ENCODE data around the gene AXIN2. TPM values are rescaled to one million over a fixed set of nuclear protein-coding genes. Genes with fewer than 3 reads are reported as not detected.
"Not testable (repeated sequence)": the region's sequence is repeated elsewhere in the genome, so short reads cannot be mapped to it uniquely, and the experiment has no call there.

Gene AXIN2
- total RNA-seq, 2 donors from 2014 or later: 21.2 to 23.5 TPM

DNA sequence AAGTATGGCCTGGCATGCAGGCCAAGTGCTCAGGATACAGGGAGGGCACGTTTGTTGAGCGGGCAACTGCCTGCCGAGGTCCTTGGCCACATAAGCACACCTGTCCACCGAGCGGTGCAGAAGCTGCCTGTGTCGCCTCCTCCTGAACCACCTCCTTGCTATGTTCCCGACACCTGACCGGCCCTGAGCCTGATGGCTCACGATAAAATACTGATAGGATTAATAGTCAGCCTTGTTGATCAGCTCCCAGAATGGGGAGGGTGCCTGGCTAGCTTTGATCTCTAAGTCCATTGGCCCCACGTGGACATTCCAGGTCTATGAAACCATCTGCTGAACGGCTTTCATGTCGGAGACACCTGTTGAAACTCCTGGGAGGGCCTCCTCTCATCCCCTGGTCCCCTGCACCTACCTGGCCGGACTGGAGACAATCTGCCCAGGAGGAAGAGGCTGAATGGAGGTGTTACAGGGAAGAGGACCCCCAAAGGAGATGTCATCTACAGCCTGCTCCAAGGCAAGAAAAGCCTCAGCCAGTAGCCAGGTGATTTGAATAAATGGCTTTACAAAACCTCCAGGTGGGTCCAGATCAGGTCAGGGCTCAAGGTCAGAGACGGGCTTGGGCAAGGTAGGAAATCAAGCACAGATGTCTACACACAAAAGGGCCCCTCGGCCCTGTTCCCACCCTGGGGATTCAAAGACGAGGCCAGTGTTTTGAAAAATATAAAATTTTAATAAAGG lies 33.4 kb downstream of the AXIN2 start:
- DNase-seq (ENCODE audit: low spot score): peak; percentile 73
- intact Hi-C loops (cut with DNase I): no loop called here

DNA sequence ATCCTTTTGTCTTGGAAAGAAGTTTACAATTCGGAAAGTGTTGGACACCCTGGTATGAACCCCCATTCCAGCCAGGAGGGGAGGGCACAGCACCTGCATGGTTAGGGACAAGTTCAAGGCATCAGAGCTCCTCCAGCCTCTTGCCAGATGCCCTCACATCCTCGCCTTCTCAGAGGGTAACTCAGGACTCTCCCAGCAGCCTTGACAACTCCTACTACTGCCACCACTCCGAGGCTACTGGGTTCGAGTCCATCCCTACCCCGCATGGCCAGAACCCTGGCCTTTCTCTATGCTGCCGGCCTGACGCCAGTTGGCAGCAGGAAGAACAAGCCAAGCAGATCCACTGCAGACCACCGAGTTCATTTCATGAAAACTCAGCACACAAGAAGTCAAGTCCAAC lies 34.1 kb downstream of the AXIN2 start:
- intact Hi-C loops (cut with DNase I): no loop called here
- peak; percentile 49 for DNase-seq (ENCODE audit: low spot score)

DNA sequence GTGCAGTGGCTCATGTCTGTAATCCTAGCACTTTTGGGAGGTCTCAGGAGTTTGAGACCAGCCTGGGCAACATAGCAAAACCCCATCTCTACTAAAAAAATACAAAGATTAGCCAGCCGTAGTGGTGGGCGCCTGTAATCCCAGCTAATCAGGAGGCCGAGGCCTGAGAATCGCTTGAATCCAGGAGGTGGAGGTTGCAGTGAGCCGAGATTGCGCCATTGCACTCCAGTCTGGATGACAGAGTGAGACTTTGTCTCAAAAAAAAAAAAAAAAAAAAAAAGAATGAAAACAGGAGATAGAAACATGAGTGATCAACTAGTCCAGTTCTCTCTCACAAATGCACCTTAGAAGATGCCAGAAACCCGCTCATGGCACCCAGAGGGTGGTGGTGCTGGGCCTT lies 34.6 kb downstream of the AXIN2 start:
- intact Hi-C loops (cut with DNase I): loop anchor here in 1 of 2 donors (1.0 kb wide), 1 partner anchor 29 kb away; no protein-coding TSS in a partner anchor
- not testable (repeated sequence) for DNase-seq (ENCODE audit: low spot score)

DNA sequence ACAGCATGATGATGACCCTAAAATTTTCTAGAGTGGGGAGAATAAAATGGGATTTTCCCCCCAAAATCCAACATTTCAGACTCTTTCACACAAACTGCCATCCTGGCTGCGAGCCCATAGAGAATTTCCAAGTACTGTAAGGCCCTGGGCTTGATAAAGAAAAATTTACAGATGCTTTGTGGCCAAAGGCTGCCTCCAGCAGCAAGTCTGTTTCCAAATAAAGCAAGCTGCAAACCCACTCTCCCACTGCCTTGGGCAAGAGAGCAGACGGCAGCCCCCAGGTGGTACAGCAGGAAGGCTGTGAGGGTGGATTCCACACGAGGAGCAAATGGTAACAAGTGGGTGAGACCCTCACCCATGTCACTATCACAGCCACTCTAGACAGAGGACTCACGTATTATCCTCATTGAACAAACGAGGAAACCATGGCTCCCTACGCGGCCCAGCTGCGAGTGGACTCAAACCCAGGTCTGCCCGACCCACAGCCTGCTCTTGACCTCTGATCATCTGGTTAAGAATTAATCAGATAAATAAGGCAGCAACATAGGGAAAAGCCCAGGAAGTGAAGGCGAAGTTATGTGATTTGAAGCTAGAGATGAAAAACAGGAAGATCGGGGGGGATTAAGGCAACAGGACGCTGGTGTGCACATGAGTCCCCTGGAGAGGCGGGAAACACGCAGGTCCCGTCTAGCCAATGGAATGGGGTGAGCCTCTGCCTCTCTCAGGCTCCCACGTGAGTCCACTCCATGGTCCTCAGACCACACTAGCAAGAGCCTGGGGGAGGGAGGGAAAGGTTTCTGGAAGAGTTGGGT lies 37.4 kb downstream of the AXIN2 start:
- intact Hi-C loops (cut with DNase I): no loop called here
- DNase-seq (ENCODE audit: low spot score): peak; percentile 24

DNA sequence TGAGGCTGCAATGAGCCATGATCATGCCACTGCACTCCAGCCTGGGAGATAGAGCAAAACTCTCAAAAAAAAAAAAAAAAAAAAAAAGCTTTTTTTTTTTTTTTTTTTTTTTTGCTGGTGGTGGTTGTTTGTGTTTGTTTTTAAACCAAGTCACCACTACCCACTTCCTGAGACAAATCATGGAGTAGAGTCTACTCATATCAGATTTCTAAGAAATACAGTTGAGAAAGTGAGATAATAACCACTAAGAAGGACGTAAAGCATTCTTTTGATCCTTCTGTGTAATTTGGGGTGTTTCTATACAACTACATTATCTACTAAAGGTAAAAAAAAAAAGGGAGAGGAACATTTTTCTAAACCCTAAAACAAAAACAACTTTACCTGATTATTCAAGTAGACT lies 38.0 kb downstream of the AXIN2 start:
- intact Hi-C loops (cut with DNase I): no loop called here
- no peak for DNase-seq (ENCODE audit: low spot score)

DNA sequence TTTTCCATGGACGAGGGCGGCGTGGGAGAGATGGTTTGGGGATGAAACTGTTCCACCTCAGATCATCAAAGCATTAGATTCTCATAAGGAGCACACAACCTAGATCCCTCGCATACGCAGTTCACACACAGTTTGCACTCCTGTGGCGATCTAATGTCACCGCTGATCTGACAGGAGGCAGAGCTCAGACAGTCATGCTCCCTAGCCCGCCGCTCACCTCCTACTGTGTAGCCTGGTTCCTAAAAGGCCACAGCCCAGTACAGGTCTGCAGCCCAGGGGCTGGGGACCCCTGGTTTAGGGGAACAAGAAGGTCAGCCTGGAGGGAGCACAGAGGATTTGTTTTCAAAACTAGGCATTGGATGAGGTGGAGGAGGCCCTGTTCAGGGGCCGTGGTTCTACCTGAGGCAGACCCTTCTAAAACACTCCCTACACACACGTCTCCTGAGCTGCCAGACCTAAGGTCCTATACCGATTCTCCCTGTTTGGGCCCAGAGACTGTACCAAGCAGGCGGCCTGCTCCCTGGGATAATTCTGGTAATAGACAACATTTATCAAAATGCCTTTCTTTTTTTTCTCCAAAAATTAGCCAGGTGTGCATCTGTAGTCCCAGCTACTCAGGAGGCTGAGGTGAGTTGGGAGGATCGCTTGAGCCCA lies 38.6 kb downstream of the AXIN2 start:
- DNase-seq (ENCODE audit: low spot score): peak; percentile 65
- intact Hi-C loops (cut with DNase I): no loop called here

DNA sequence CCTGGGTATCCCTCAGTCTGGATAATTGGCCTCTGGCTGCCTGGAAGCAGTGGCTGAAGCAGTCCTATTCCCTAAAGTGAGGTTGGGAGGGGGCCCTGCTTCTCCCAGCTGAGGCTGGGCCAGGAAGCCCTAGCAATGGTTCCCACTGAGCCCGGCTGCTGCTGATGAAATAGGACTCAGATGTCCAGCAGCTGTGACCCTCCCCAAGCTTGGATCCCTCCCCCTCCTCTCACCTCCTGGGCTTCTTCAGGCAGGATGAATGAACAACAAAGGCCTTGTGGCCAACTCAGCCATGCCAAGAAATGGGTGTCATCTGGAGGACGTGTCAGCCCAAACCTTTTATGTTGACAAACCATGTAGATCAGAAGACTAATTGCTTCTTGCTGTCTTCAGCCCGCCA lies 42.0 kb downstream of the AXIN2 start:
- intact Hi-C loops (cut with DNase I): no loop called here
- DNase-seq (ENCODE audit: low spot score): peak; percentile 48

DNA sequence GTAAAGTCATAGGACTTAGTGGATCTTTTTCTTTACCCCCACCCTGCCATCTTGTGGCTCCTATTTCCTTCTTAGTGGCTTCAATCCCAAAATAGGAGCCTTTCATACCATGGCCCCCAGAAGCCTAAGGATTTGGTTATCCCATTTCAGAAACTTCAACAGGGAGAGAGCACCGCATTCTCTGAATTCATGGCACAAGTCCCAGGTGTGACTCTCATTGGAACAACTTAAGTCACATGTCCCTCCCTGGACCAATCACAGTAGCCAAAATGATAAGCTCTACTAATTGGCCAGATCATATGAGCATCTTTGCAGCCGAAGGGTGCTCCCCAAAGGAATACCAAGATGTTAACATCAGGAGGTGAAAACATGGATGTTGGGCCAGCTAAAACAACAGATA lies 43.2 kb downstream of the AXIN2 start:
- intact Hi-C loops (cut with DNase I): no loop called here
- no peak for DNase-seq (ENCODE audit: low spot score)

DNA sequence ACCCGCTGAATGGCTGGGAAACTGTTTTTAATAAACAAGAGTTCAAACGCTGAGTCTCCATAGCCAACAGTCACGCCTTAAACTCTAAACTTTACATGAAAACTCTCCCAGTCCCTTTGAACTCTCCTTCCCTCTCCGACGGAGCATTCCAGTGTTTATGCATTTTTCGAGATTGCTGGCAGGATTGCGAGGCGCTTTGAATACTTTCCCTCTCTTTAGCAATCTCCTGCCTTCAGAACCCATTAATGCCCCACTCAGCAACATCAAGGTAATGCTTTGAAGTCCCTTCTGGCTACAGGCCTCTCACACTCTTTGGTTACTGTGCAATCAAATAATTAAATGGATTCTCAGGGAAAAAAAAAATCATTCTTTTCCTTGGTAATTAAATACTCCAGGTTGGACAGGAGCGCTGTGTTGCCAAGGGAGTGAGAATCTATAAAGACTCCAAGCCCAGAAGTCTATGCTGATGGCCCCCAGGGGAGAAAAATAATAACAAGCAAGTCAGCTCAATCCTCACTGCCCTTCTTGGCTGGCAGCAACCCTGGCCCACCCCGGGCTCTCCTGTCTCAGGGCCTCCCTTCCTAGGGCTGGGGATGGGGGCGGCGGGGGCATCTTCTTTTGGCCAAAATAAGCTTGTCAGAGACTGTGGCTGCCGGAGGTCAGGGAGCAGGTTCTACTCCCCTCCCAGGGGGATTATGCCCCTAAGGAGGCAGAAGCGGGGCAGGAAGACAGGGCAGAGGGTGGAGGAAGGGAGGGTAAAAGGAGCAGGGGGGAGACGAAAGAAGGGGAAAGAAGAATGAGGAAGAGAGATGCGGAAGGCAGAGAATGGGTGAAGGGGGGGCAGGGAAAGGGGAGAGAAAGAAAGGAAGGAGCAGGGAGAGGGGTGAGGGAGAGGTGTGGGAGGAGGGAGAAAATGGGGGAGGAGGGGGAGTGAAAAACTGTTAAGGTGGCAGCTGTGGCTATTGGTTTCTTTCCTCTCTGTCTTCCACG lies 45.2 kb downstream of the AXIN2 start:
- intact Hi-C loops (cut with DNase I): no loop called here
- peak; percentile 78 for DNase-seq (ENCODE audit: low spot score)

DNA sequence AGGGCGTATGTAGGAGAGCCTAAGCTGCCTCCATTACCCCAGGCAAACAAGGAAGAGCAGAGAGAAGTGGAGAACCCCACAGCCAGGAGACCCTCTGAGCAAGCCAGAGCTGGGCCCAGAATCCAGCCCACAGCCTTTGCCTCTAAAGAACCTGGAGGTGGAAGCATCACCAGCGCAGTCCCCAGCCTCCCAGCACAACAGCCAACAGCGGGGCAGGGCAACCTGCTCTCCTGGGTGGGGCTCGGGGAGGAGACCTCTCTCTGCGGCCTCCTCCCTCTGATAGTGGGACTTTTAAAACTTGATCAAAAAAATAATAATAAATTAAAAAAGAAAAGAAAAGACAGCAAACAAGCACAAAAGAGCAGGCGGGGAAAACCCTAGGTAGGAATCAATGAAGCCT lies 45.9 kb downstream of the AXIN2 start:
- intact Hi-C loops (cut with DNase I): no loop called here
- DNase-seq (ENCODE audit: low spot score): peak; percentile 34

DNA sequence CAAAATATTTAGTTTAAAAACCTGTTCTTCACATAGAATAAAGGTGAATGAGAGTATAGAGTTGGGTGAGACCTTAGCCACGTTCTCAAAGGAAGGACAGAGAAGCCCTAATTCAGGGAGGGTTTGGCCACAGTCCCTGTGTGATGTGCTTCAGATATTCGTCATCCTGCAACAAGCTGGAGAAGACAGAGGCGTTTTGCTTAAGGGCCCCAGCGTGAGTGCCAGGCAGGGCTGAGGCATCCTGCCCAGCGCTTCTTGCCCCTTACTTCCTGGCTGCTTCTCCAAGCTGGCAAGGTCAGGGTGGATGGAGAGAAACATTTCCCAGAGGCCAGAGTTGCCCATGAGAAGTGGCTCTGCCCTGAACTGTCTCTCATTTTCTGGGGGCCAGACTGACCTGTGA lies 46.9 kb downstream of the AXIN2 start:
- DNase-seq (ENCODE audit: low spot score): peak; percentile 84
- intact Hi-C loops (cut with DNase I): no loop called here

DNA sequence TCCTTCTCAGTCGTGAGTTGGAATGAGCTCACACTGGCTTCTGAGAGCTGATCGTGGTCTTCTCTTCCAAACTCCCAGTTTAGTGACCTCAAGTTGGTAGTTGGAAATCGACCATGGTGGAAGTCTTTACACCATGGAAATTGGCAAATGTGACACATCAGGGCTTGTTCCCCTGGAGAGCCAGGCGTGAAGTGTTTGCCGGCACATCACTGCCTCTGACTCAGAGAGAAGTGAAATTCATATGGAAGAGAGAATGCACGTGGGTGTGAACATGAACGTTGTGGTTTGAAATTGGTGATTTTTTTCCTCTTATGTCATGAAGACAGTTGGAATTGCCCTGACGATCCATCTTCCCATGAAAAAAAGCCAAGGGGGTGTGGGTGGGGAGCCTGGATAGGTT lies 47.4 kb downstream of the AXIN2 start:
- intact Hi-C loops (cut with DNase I): no loop called here
- peak; percentile 80 for DNase-seq (ENCODE audit: low spot score)

DNA sequence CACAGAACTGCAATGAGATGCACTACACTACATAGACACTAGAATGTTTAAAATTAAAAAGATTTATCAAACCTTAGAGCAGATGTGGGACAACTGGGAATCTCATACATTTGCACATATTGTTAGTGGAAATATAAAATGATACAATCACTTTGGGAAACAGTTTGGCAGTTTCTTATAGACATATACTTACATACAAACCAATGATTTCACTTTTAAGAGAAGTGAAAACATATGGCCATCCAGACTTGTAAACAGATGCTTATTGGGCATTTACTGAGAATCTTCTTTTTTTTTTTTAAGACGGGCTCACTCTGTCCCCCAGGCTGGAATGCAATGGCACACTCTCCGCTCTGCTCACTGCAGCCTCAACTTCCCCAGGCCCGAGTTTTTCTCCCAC lies 50.1 kb downstream of the AXIN2 start:
- intact Hi-C loops (cut with DNase I): no loop called here
- no peak for DNase-seq (ENCODE audit: low spot score)

DNA sequence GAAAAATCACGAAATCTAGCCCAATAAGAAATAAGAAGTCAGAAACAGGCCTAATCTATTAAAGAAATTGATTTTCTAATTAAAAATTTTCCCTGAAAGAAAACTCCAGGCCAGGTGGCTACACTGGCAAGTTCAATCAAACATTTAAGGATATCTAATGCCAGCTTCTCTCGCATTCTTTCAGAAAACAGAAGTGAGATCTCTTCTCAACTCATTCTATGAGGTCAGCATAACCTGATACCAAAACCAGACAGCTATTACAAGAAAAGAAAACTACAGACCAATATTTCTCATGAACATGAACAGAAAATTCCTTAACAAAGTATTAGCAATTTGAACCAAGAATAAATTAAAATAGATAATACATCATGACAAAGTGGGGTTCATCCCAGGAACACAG lies 52.4 kb downstream of the AXIN2 start:
- intact Hi-C loops (cut with DNase I): no loop called here
- DNase-seq (ENCODE audit: low spot score): no peak

DNA sequence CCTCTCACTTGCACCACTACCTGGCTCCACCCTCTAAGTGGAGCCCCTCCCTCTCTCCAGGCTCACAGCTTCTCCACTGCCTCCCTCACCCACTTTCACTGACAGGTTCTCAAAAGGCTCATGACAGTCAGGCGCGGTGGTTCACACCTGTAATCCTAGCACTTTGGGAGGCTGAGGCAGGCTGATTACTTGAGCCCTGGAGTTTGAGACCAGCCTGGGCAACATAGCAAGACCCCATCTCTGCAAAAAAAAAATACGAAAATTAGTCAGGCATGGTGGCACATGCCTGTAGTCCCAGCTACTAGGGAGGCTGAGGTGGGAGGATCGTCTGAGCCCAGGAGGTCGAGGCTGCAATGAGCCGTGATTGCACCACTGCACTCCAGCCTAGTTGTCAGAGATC lies 56.8 kb downstream of the AXIN2 start:
- DNase-seq (ENCODE audit: low spot score); intact Hi-C loops (cut with DNase I): not testable (repeated sequence)

DNA sequence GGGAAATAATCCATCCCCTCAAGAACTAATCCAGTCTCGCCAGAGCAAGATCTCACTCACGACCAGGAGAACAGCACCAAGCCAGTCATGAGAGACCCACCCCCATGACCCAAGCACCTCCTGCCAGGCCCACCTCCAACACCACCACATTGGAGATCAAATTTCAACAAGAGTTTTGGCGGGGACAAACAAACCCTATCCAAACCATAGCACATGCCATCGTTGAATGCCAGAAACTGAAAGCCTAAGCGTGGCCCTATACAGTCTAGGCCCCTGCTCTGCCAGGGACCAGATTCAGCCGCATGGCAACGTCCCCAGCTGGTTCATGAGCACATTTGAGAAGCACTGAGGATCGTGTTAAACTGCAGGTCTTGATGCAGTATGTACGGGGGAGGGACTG lies 57.3 kb downstream of the AXIN2 start:
- intact Hi-C loops (cut with DNase I): no loop called here
- DNase-seq (ENCODE audit: low spot score): no peak

DNA sequence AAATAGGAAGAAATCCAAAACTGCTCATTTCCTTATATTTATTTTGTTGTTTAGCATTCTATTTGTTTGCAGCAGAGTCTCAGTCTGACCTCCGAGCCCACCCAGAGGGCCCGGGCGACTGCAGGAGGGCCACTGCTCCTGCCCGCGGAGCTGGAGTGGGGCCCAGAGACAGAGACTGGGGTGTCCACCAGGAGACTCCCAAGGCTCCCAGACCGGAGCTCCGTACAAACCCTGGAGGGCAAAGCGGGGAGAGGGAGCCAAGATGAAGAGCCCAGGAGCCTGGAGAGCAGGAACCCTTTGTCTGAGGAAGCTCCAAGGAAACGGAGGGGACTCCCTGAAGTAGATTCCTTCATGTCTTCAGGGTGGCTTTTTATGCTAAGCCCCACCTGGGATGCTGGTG lies 57.9 kb downstream of the AXIN2 start:
- no peak for DNase-seq (ENCODE audit: low spot score)
- intact Hi-C loops (cut with DNase I): no loop called here

DNA sequence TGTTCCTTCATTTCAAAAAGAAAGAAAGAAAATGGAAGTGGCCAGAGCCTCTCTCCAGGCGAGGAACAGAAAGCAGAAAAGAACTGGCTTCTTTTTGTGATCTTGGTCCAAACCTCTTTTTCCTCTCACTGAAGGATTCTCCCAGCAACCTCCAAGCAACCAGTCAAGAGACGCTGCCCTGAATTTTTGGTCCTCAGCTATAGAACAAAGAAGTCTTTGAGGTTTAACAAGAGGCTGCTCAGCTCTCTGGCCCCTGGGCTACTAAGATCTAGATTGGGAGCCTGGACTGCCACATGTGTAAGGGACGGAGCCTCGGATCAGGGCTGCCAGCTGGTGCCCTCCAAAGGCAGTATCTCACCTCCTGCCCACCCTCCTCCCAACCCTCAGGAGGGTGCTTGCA lies 62.6 kb downstream of the AXIN2 start:
- intact Hi-C loops (cut with DNase I): loop anchor here in 1 of 2 donors (1.0 kb wide), 1 partner anchor 27 kb away; no protein-coding TSS in a partner anchor
- no peak for DNase-seq (ENCODE audit: low spot score)

DNA sequence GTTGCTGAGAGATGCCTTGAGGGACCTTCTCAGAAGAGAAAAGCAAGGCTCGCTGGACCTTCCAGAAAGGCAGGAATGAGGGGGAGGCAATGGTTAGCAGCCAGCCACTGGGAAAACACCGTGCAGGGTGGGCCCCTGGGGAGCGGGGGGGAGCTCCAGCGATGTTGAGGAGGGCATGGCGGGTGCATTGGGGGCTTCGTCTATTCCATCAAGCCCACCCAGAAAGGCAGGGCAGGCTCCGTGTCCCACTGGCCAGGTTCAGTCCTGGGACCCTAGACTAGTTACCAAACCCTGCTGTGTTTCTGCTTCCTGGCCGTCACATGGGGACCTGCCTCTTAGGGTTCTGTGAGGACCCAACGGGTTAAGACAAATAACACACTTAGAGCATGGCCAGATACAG lies 64.6 kb downstream of the AXIN2 start:
- intact Hi-C loops (cut with DNase I): no loop called here
- DNase-seq (ENCODE audit: low spot score): no peak
